Measurements from ENCODE around the gene BTBD17. TPM values are rescaled to one million over a fixed set of nuclear protein-coding genes. Genes with fewer than 3 reads are reported as not detected.

The BTBD17 gene
- total and polyA plus RNA-seq, 2 experiments from 2014 or later: 1.9 to 5.0 TPM

GRCh38 chr17:74337834-74338500, 23.7 kb downstream of the BTBD17 start (continued):
- TF ChIP-seq EZH2phosphoT487 (IDR thresholded peaks at IDR 0.05; ENCODE audit: unreplicated experiment): no peak
- no peak for TF ChIP-seq ZNF114 (CRISPR knock-in tag; IDR thresholded peaks at IDR 0.05)
- no peak for TF ChIP-seq ZNF331 (CRISPR knock-in tag; IDR thresholded peaks at IDR 0.05; ENCODE audit: low read depth)
- no peak for TF ChIP-seq JUNB (IDR thresholded peaks at IDR 0.05; ENCODE audit: unreplicated experiment)
- TF ChIP-seq CREB1 (CRISPR knock-in tag; IDR thresholded peaks at IDR 0.05; ENCODE audit: low read depth): no peak
- TF ChIP-seq EZH2 (IDR thresholded peaks at IDR 0.05; ENCODE audit: low read depth, unreplicated experiment): no peak

- Histone ChIP-seq H3K9me2 (ENCODE audit: insufficient read depth) (no peaks in the 10 kb centered on the region), H3K4me2 (no peak overlapping the region), H3K4me1 (ENCODE audit: insufficient read depth) (no peaks in the 10 kb centered on the region; the same call in 1 of the 2 replicates), H3K4me3 (no peak overlapping the region), H2AFZ (no peak overlapping the region), H3F3A (replicated peaks; ENCODE audit: low read depth) (no peaks in the 10 kb centered on the region), H3K79me2 (replicated peaks; ENCODE audit: insufficient read depth) (no peaks in the 10 kb centered on the region), H3K27me3 (ENCODE audit: insufficient read depth) (no peaks in the 10 kb centered on the region), H3K27ac (ENCODE audit: low read depth) (no peak overlapping the region), H3K36me3 (ENCODE audit: insufficient read depth) (no peaks in the 10 kb centered on the region), H4K20me1 (replicated peaks; ENCODE audit: insufficient read depth) (no peaks in the 10 kb centered on the region)
- Mint-ChIP-seq H3K27me3 (ENCODE audit: insufficient read depth, low read depth, poor library complexity) (peaks cover 6% of the 10 kb centered on the region), H3K36me3 (ENCODE audit: low read depth) (no peaks in the 10 kb centered on the region), H3K4me1 (peaks cover 20% of the 10 kb centered on the region), H3K4me3 (no peak overlapping the region), H3K27ac (no peak overlapping the region), H3K9me3 (no peaks in the 10 kb centered on the region; the same call in 2 of the 3 replicates)
- no peak for ATAC-seq
- no peak for DNase-seq (ENCODE audit: low spot score)
- TF ChIP-seq NANOG (IDR thresholded peaks at IDR 0.05; ENCODE audit: borderline replicate concordance): no peak
- no peak for TF ChIP-seq JUNB (IDR thresholded peaks at IDR 0.05; ENCODE audit: unreplicated experiment)
- no peak for TF ChIP-seq REST (IDR thresholded peaks at IDR 0.05; ENCODE audit: unreplicated experiment)
- no peak for TF ChIP-seq CTCF (conservative IDR thresholded peaks at IDR 0.05; ENCODE audit: low read depth in 2 of 2)
- TF ChIP-seq, protein P1, sequence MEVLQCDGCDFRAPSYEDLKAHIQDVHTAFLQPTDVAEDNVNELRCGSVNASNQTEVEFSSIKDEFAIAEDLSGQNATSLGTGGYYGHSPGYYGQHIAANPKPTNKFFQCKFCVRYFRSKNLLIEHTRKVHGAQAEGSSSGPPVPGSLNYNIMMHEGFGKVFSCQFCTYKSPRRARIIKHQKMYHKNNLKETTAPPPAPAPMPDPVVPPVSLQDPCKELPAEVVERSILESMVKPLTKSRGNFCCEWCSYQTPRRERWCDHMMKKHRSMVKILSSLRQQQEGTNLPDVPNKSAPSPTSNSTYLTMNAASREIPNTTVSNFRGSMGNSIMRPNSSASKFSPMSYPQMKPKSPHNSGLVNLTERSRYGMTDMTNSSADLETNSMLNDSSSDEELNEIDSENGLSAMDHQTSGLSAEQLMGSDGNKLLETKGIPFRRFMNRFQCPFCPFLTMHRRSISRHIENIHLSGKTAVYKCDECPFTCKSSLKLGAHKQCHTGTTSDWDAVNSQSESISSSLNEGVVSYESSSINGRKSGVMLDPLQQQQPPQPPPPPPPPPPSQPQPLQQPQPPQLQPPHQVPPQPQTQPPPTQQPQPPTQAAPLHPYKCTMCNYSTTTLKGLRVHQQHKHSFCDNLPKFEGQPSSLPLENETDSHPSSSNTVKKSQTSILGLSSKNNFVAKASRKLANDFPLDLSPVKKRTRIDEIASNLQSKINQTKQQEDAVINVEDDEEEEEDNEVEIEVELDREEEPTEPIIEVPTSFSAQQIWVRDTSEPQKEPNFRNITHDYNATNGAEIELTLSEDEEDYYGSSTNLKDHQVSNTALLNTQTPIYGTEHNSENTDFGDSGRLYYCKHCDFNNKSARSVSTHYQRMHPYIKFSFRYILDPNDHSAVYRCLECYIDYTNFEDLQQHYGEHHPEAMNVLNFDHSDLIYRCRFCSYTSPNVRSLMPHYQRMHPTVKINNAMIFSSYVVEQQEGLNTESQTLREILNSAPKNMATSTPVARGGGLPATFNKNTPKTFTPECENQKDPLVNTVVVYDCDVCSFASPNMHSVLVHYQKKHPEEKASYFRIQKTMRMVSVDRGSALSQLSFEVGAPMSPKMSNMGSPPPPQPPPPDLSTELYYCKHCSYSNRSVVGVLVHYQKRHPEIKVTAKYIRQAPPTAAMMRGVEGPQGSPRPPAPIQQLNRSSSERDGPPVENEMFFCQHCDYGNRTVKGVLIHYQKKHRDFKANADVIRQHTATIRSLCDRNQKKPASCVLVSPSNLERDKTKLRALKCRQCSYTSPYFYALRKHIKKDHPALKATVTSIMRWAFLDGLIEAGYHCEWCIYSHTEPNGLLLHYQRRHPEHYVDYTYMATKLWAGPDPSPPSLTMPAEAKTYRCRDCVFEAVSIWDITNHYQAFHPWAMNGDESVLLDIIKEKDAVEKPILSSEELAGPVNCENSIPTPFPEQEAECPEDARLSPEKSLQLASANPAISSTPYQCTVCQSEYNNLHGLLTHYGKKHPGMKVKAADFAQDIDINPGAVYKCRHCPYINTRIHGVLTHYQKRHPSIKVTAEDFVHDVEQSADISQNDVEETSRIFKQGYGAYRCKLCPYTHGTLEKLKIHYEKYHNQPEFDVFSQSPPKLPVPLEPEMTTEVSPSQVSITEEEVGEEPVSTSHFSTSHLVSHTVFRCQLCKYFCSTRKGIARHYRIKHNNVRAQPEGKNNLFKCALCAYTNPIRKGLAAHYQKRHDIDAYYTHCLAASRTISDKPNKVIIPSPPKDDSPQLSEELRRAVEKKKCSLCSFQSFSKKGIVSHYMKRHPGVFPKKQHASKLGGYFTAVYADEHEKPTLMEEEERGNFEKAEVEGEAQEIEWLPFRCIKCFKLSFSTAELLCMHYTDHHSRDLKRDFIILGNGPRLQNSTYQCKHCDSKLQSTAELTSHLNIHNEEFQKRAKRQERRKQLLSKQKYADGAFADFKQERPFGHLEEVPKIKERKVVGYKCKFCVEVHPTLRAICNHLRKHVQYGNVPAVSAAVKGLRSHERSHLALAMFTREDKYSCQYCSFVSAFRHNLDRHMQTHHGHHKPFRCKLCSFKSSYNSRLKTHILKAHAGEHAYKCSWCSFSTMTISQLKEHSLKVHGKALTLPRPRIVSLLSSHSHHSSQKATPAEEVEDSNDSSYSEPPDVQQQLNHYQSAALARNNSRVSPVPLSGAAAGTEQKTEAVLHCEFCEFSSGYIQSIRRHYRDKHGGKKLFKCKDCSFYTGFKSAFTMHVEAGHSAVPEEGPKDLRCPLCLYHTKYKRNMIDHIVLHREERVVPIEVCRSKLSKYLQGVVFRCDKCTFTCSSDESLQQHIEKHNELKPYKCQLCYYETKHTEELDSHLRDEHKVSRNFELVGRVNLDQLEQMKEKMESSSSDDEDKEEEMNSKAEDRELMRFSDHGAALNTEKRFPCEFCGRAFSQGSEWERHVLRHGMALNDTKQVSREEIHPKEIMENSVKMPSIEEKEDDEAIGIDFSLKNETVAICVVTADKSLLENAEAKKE (CRISPR knock-in tag; IDR thresholded peaks at IDR 0.05): no peak
- no peak for TF ChIP-seq STAT1 (IDR thresholded peaks at IDR 0.05; ENCODE audit: unreplicated experiment)
- TF ChIP-seq ZNF331 (CRISPR knock-in tag; IDR thresholded peaks at IDR 0.05; ENCODE audit: low read depth): no peak
- TF ChIP-seq ETS1 (IDR thresholded peaks at IDR 0.05): no peak
- no peak for TF ChIP-seq POLR2AphosphoS5 (IDR thresholded peaks at IDR 0.05; ENCODE audit: low read depth)
Measured at GRCh38 chr17:74336307-74336706, 25.4 kb downstream of the BTBD17 start.

All from GM23338 (cell line).